Measurements from ENCODE around the gene FBLN1.

The FBLN1 gene

DNA sequence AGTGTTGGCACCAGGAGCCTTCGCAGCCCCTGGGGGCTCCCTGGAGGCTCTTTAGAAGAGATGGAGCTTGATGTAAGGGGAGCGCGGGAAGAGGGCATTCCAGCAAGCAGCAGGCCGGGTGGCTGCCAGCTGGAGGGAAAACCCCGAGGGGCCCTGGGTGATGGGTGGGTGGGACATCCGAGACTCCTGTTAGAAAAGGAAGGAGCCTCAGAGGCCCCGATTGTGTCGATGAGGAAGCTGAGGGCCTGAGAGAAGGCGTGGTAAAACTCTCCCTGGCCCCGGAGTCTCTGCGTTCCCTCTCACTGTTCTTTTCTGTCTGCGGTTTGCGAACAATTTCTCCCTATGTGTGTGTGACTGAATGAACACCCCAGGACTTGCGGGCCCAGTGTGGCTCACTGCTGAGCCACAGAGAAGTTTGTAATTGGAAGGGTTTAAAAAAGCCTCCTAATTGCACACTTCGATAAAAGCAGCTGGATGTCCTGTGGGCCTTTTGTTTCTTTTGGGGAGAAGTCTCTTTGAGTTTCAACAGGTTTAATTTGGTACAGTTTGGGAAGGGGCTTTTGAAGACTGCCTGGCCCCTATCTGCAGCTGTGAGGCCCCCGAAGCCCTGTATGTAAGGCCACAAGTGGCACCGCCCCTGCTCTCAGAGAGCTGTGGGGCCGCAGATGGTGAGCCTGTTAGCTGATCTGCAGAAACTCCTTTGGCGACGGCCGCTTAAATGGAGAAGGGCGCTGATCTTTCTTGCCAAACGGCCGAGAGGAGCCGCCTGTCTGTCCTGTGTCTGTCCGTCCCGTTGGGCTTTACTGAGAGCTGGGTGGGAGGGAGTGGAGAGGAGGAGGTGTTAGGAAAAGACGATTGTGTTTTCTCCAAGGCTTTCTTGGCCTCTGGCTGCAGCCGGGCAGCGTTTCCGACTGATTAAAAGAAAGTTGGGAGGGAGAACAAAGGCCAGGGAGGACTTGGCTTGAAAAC lies 2.0 kb downstream of the FBLN1 start:
- DNase-seq: no peak

- DNase-seq: no peak
Measured at GRCh38 chr22:45505991-45506747, 3.5 kb downstream of the FBLN1 start.

DNA sequence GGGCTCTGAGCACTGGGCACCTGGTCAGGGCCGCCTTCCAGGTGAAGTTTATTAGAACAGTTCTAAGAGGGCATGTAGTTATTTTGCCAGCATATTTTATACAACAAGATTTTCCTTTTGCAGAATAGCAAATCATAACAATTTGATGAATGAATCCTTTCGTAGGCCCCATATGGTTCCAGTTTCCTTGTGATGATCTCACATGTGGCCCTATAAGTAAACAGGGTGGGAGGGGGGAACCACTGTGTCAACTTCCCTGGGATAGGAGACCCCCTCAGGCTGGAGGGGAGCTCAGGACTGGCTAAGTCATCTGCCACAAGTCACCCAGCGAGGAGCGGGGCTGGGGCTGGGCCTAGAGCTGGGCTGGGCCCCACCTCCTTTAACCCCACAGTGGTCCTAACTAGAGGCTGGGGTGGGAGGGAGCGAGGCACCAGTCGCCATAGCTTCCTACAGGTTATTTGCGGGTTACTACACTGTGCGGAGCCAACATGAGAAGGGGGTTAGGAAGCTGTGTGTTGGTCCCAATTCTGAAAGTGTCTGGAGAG lies 4.2 kb downstream of the FBLN1 start:
- no peak for DNase-seq

DNA sequence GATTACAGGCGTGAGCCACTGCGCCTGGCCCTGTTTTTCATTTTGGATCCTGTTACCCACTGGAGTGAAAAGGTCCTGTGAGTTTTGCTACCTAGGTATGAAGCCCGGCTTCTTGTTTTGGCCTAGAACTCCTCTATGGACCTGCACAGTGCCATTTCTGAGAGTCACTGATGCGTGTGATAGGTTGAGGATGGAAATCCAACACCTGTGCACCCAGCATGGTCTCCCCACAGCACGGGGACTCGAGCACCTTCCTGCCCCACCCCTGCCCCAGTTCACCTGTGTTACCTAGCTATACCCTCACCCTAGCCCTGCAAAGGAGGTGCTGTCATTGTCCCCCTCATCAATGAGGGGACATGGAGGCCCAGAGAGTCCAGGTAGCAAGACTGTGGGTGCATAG lies 5.1 kb downstream of the FBLN1 start:
- DNase-seq: no peak

DNA sequence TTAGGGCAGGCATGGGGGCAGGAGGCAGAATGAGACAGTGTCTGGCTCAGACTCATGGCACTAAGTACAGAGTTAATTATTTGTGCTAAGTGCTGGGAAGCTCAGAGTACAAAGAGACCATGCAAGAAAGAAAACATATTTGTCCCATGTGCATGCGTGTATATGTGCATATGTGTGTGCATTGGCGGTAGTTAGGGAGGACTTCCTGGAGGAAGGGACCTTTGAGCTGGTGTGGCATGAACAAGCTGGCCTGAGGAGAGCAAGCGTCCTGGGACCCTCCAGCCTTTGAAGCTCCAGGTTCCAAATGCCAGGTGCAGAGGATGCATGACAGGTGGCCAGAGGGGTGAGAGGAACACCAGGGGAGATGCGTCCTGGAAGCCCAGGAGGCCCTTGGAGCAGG lies 6.1 kb downstream of the FBLN1 start:
- no peak for DNase-seq

GRCh38 chr22:45510376-45511232 lies 7.9 kb downstream of the FBLN1 start:
- DNase-seq: no peak

DNA sequence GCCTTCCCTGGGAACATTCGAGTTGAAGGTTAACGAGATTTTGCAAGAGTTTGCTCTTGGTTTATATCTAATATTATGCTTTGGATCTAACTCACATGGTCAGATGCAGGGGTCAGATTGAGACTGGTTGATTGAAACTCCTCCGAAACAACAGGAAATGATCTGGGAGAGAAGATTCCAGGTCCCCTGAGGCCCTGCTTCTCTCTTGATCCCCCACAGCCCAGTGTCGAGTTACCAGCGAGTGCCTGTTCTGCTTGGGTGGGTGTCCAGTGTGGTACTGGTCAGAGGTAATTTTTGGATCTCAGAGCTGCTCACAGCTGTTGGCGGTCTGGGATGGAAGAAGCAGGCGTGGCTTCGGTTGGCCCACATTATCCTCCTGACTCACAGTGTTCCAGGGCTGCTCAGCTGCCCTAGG lies 9.2 kb downstream of the FBLN1 start:
- DNase-seq: no peak

DNA sequence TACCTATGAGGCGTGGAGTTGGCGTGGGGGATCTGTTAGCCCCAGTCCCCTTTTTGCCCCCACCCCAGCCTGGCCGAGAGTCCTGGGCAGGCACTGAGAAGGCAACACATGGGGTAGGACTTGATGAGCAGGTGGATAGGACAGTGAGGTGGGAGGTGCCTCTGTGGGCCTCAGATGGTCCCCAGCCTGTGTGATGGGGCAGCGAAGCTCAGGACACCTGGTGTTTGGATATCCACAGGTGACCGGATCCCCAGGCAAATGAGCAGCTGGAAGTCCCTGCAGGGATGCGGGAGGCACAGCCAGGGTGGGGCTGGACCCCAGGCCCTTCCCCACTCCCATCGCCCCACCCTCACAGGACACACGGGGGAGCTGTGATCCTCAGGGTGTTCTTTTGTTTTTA lies 9.7 kb downstream of the FBLN1 start:
- no peak for DNase-seq

DNA sequence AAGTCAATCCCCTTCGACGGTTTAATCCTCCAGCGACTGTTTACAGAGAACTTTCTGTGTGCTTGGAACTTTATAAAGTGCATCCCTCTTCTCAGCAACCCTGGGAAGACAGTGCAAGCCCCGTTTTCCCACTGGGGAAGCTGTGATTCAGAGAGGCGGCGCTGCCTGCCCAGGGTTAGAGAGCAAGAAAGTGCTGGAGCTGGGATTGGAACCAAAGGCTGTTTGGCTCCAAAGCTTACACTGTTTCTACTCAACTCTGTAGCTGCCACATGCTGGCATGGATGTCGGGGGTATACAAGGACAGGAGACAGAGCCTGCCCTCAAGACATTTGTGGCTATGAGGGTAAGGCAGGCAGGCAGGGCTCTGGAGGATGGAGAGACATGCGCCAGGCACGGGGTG lies 13.0 kb downstream of the FBLN1 start:
- no peak for DNase-seq

DNA sequence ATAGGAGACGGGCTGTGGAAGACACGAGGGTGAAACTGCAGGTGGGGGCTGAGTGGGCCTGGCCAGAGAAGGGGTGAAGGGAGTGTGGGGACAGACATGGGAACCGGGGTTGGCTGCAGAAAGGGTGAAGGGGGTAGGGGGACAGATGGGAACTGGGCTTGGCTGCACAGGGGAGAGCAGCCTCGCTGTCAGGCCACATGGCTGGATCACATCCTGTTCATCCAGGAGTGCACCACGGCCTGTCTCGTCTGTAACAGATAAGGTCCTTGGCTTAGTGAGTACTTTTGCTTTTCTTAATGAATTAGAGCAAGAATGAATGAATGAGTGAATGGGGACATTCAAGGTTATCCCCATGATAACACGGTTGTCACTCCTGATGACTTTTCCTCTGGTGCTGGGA lies 13.5 kb downstream of the FBLN1 start:
- no peak for DNase-seq

DNA sequence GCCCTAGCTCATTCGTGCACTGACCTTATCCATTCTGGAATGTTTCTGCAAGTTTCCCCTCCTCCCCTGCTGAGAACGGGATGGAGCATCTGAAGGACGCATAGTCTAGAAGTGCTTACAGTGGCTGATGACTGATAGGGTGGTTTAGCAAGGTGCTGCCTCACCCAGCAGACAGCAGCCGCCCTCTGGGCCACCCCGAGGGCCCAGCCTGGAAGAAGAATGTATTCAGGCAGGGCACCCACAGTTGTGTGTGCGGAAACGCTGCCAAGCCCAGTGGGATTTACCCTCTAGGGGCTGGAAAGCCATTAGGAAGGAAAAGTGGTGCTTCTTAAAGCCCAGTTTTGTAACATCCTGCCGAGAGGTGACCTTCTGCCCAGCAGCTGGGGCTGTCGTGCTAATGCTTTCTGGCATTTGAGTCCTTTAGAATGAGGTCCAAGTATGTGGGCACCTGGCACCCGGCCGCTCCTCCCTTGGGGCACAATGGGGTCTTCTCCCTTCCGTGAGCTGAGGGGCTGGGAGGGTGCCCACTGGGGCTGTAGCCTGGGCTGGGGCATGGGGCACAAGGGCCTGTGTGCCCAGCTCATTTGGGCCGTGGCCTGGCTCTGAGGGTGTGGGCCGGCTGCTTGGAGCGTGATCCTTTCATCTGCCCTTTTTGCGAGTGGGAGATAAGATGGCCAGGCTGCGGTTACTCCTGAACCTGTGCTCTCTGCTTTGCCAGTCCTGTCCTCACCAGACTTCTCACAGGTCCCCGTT lies 14.4 kb downstream of the FBLN1 start:
- no peak for DNase-seq

DNA sequence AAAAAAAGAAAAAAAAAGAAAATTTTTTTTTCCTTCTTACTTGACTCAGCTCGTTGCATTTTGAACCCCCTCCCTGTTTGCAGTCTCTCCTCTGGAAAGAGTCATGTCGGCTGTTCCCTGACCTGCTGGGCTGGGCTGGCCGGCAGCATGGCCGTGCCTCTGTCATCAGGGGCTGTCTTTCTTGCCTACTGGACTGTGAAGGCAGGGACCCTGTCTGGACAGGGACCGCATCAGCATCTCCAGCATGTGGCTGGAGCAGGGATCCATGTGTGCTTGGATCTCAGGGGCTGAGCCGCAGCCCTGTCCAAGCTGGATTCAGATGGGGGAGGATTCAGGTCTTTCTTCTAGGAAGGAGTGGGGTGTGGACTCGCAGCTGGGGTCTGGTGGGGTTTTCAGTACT lies 15.5 kb downstream of the FBLN1 start:
- DNase-seq: no peak

- no peak for DNase-seq
Measured at GRCh38 chr22:45518580-45518991, 15.9 kb downstream of the FBLN1 start.

GRCh38 chr22:45521178-45521577 lies 18.5 kb downstream of the FBLN1 start:
- no peak for DNase-seq

DNA sequence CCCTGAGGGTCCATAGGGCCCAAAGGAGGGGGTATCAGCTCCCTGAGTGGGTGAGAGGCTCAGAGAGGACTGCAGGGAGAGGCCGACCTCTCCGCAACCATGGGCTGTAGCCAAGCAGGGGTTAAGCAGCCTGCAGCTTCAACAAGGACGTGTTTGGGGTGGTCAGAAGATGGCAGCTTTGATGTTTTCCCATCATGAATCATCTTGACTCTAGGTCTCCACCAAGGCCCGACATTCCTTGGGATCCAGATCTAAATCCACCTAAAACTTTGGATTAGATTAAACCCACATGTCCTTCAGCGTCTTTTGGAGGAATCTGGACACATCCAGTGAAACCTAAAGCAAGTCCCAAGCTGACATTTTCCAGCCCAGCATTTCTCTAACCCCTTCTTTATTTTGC lies 19.8 kb downstream of the FBLN1 start:
- DNase-seq: no peak

DNA sequence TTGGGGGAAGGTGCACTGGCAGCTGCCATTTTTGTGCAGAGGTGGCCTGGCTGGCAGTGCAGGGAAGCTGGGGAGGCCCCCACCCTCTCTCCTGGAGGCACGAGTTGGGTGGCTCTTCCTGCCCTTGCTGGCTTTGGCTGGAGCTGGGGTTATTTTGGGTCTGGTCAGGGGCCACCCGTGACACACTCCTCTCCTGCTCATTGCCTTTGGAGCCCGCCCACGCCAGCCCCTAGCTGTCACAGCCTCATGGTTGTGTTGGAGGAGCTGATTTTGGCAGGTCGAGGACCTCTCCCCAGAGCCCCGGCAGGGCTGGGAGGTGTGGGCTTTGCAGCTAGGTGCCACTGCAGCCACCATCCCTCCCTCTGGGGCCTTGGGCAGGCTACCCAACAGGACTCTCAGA lies 21.5 kb downstream of the FBLN1 start:
- DNase-seq: no peak

- no peak for DNase-seq
Measured at GRCh38 chr22:45524966-45525365, 22.3 kb downstream of the FBLN1 start.

- DNase-seq: no peak
Measured at GRCh38 chr22:45525480-45525879, 22.8 kb downstream of the FBLN1 start.

DNA sequence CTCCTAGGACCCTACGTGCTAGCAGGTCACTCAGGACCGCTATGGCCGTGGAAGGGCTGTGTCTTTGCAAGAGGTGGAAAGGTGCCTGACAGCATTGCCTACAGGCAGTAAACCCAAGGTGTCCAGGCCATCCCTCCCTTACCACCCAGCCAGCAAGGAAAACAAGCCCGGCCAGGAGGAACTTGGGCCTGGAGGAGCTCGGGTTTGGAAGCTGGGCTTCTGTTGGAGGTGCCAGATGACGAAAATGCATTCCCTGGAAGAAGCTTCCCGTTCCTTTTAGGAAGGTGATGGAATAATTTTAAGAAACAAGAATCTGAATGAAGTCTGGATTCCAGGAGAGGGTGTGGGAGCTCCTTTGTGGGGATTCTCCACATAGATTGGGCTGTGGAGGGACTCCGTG lies 23.6 kb downstream of the FBLN1 start:
- DNase-seq: no peak

DNA sequence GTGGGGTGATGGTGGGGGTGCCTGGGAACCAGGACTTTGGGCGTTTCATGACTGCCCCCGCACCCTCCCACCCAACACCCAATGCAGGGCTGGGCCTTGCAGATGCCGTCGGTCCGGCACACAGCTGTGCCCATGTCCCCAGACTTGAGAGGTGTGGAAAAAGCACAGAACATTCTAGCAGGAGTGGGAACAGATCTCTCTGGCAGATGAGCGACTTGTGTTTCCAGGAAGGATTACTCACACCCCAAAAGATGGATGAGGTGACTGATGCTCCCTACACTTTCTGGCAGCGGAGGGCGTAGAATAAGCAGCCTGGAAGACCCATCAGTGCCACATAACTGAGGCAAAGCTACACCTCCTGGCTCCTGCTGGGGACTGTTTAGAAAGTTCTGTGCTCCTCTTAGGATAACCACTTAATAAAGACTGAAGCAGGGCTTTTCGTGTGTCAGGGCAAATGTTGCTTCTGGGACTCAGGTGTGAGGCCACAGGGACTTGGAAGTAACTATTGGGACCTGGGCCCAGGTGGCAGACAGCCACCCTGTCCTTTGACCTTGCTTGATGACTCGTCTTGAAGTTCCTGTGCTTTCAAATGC lies 24.2 kb downstream of the FBLN1 start:
- no peak for DNase-seq

- DNase-seq: no peak
Measured at GRCh38 chr22:45527456-45527855, 24.8 kb downstream of the FBLN1 start.

DNA sequence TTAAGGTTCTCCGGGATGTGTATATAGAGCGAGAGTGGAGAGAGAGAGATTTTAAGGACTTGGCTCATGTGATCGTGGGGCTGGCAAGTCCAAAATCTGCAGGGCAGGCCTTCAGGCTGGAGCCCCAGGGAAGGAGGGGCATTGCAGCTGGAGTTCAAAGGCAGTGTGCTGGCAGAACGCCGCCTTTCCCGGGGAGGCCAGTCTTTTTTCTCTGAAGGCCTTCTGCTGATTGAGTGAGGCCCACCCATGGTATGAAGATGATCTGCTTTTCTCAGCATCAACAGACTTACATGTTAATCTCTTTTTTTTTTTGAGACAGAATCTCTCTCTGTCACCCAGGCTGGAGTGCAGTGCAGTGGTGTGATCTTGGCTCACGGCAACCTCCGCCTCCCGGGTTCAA lies 25.4 kb downstream of the FBLN1 start:
- no peak for DNase-seq
